HepG2 (cell line): Measurements from ENCODE around the gene PSENEN. TPM values are rescaled to one million over a fixed set of nuclear protein-coding genes. Genes with fewer than 3 reads are reported as not detected.

Experiments used
- ARHGAP35 ChIP-seq: sonication (generic); formaldehyde crosslinking; IDR thresholded peaks from 2 replicates; pipeline ENCODE4 v1.9.0; 2022; ENCODE audit warnings: mild to moderate bottlenecking, inconsistent platforms, moderate library complexity, missing genetic modification reagents, borderline replicate concordance
- FOXA1 ChIP-seq, 2 experiments: fragments of 450-650 bp in 1 of 2; sonication (generic) in 1 of 2; formaldehyde crosslinking in 1 of 2; IDR thresholded peaks; 2 replicates each; pipeline versions ENCODE4 v1.4.0 to v1.6.1; 2016 to 2020; ENCODE audit warnings: missing genetic modification reagents in 1 of 2
- IKZF1 ChIP-seq: fragments of 450-650 bp; IDR thresholded peaks from 2 replicates; pipeline ENCODE4 v1.7.1; 2016
- KAT8 ChIP-seq: IDR thresholded peaks from 2 replicates; pipeline ENCODE4 v1.6.1; 2016; ENCODE audit warnings: missing genetic modification reagents, missing compliant biosample characterization
- MNT ChIP-seq: fragments of 450-650 bp; IDR thresholded peaks from 2 replicates; pipeline ENCODE4 v1.6.1; 2016
- NR2F1 ChIP-seq, 2 experiments: fragments of 450-650 bp in 1 of 2; formaldehyde crosslinking in 1 of 2; IDR thresholded peaks; 2 replicates each; pipeline versions ENCODE4 v1.5.0 to v1.6.1; 2016 to 2020; ENCODE audit warnings: mild to moderate bottlenecking in 1 of 2, missing compliant biosample characterization in 1 of 2, missing genetic modification reagents in 1 of 2, moderate library complexity in 1 of 2
- ONECUT2 ChIP-seq: sonication (generic); formaldehyde crosslinking; IDR thresholded peaks from 2 replicates; pipeline ENCODE4 v1.4.0; 2020; ENCODE audit warnings: missing genetic modification reagents
- PHB2 ChIP-seq: fragments of 450-650 bp; IDR thresholded peaks from 2 replicates; pipeline ENCODE4 v1.6.1; 2018; ENCODE audit not compliant: partially characterized antibody
- RBFOX2 ChIP-seq: fragments of 200-400 bp; formaldehyde crosslinking; IDR thresholded peaks from 2 replicates; pipeline ENCODE4 v1.6.1; 2017; ENCODE audit warnings: low read depth, mild to moderate bottlenecking, low read length
- RXRA ChIP-seq: sonication (generic); formaldehyde crosslinking; IDR thresholded peaks from 2 replicates; pipeline ENCODE4 v1.5.1; 2020; ENCODE audit warnings: missing genetic modification reagents
- SALL2 ChIP-seq: sonication (generic); formaldehyde crosslinking; IDR thresholded peaks from 2 replicates; pipeline ENCODE4 v1.8.1; 2023; ENCODE audit warnings: mild to moderate bottlenecking, missing genetic modification reagents, inconsistent platforms
- SIN3B ChIP-seq: fragments of 150-350 bp; IDR thresholded peaks from 2 replicates; pipeline ENCODE4 v1.6.1; 2014; ENCODE audit warnings: low read length
- SMARCE1 ChIP-seq: fragments of 450-650 bp; IDR thresholded peaks from 2 replicates; pipeline ENCODE4 v1.6.1; 2017; ENCODE audit warnings: borderline replicate concordance
- SP4 ChIP-seq: sonication (generic); formaldehyde crosslinking; IDR thresholded peaks from 2 replicates; pipeline ENCODE4 v1.8.1; 2023; ENCODE audit warnings: mild to moderate bottlenecking, missing genetic modification reagents
- TERF1 ChIP-seq: sonication (generic); formaldehyde crosslinking; IDR thresholded peaks from 2 replicates; pipeline ENCODE4 v1.8.0; 2022; ENCODE audit warnings: mild to moderate bottlenecking, missing genetic modification reagents, moderate library complexity
- ZNF253 ChIP-seq: sonication (generic); formaldehyde crosslinking; IDR thresholded peaks from 2 replicates; pipeline ENCODE4 v1.8.0; 2022; ENCODE audit warnings: mild to moderate bottlenecking, missing genetic modification reagents, borderline replicate concordance
- ZNF263 ChIP-seq: sonication (generic); formaldehyde crosslinking; IDR thresholded peaks from 2 replicates; pipeline ENCODE4 v1.4.0; 2020; ENCODE audit warnings: missing genetic modification reagents
- ZNF564 ChIP-seq: sonication (generic); formaldehyde crosslinking; IDR thresholded peaks from 2 replicates; pipeline ENCODE4 v1.8.1; 2023; ENCODE audit warnings: mild to moderate bottlenecking, missing genetic modification reagents
- ZNF678 ChIP-seq: sonication (generic); formaldehyde crosslinking; IDR thresholded peaks from 2 replicates; pipeline ENCODE4 v1.4.0; 2020; ENCODE audit warnings: mild to moderate bottlenecking, missing genetic modification reagents
- ZNF704 ChIP-seq: sonication (generic); formaldehyde crosslinking; IDR thresholded peaks from 2 replicates; pipeline ENCODE4 v1.8.1; 2023; ENCODE audit warnings: mild to moderate bottlenecking, inconsistent platforms, moderate library complexity, missing genetic modification reagents, borderline replicate concordance
- ZNF782 ChIP-seq: sonication (generic); formaldehyde crosslinking; IDR thresholded peaks from 2 replicates; pipeline ENCODE4 v1.4.0; 2020; ENCODE audit warnings: missing genetic modification reagents, mild to moderate bottlenecking, borderline replicate concordance
- ZNF83 ChIP-seq: sonication (generic); formaldehyde crosslinking; IDR thresholded peaks from 2 replicates; pipeline ENCODE4 v1.4.0; 2020; ENCODE audit warnings: missing genetic modification reagents, mild to moderate bottlenecking, borderline replicate concordance
- ZNF850 ChIP-seq: sonication (generic); formaldehyde crosslinking; conservative IDR thresholded peaks from 2 replicates; pipeline ENCODE4 v1.9.0; 2021; ENCODE audit warnings: mild to moderate bottlenecking, missing genetic modification reagents
- ZSCAN25 ChIP-seq: sonication (generic); formaldehyde crosslinking; IDR thresholded peaks from 2 replicates; pipeline ENCODE4 v1.8.0; 2022; ENCODE audit warnings: mild to moderate bottlenecking, missing genetic modification reagents
- ZUFSP ChIP-seq: sonication (generic); formaldehyde crosslinking; IDR thresholded peaks from 2 replicates; pipeline ENCODE4 v1.9.0; 2021; ENCODE audit warnings: missing genetic modification reagents, mild to moderate bottlenecking, borderline replicate concordance
- polyA plus RNA-seq, 8 experiments: library from polyadenylated mRNA; depleted of rRNA in 3 of 8; stranded (reverse) in 7 of 8; unstranded in 1 of 8; fragments of >200 nt; fragmentation: Illumina TruSeq in 4 of 8; extraction: Trizol in 4 of 8; gene quantifications; 2 replicates each; pipeline versions ENCODE4 v1.2.1 to v1.2.3, GENCODE V29; 2011 to 2016; ENCODE audit warnings: low read depth in 4 of 8, missing spikeins in 1 of 8, mixed read lengths in 1 of 8; ENCODE audit not compliant: insufficient read depth in 1 of 8
- total RNA-seq, 5 experiments: library from RNA; depleted of rRNA; stranded (reverse); fragments of >200 nt; fragmentation: Illumina TruSeq; extraction: Trizol; gene quantifications; 2 replicates each; pipeline ENCODE4 v1.2.3, GENCODE V29; 2016; ENCODE audit warnings: low read depth in 1 of 5

The PSENEN gene
- total and polyA plus RNA-seq, 2 of the 13 experiments (the other 11 are each of a cell fraction or from before 2014, with no cell fraction given), result 16.9 to 34.2 TPM

- no peak for TF ChIP-seq ARHGAP35 (CRISPR knock-in tag)
- no peak for TF ChIP-seq PHB2
- 0 out of 2 replicates have a peak, but pooled peaks have one; percentile 18 for TF ChIP-seq SIN3B
- TF ChIP-seq SMARCE1, result no peak
- TF ChIP-seq MNT, result 0 out of 2 replicates have a peak, but pooled peaks have one; percentile 12
- no peak for TF ChIP-seq NR2F1 (CRISPR knock-in tag; IDR thresholded peaks at IDR 0.05)
- TF ChIP-seq SALL2 (CRISPR knock-in tag), result peak; percentile 38; the same call in 1 of the 2 replicates
- no peak for TF ChIP-seq ZNF253 (CRISPR knock-in tag)
- TF ChIP-seq FOXA1 (IDR thresholded peaks at IDR 0.05), result no peak
- no peak for TF ChIP-seq FOXA1 (CRISPR knock-in tag; IDR thresholded peaks at IDR 0.05)
- no peak for TF ChIP-seq ZNF850 (CRISPR knock-in tag)
- TF ChIP-seq SP4 (CRISPR knock-in tag), result no peak; the same call in 1 of the 2 replicates
- no peak for TF ChIP-seq ONECUT2
- no peak for TF ChIP-seq IKZF1
- no peak for TF ChIP-seq TERF1 (CRISPR knock-in tag)
- TF ChIP-seq KAT8, result peak; percentile 55
- TF ChIP-seq ZNF263, result peak; percentile 86
- no peak for TF ChIP-seq ZSCAN25 (CRISPR knock-in tag)
- TF ChIP-seq ZUFSP (CRISPR knock-in tag), result no peak
- 0 out of 2 replicates have a peak, but pooled peaks have one; percentile 87 for TF ChIP-seq ZNF83
- TF ChIP-seq ZNF678 (CRISPR knock-in tag), result no peak
- TF ChIP-seq RXRA (CRISPR knock-in tag), result peak; percentile 29; the same call in 1 of the 2 replicates
- peak; percentile 86; the same call in 1 of the 2 replicates for TF ChIP-seq ZNF704 (CRISPR knock-in tag)
- TF ChIP-seq ZNF782 (CRISPR knock-in tag), result no peak; the same call in 1 of the 2 replicates
- TF ChIP-seq ZNF564 (CRISPR knock-in tag), result no peak
- TF ChIP-seq RBFOX2, result peak; percentile 81
Measured at GRCh38 chr19:35757749-35758608, 12.5 kb downstream of the PSENEN start, which contains the start of gene PROSER3 (continued).
